ENCODE results near the gene ACOT6. TPM values are rescaled to one million over a fixed set of nuclear protein-coding genes. Genes with fewer than 3 reads are reported as not detected.
"Not testable (repeated sequence)": the region's sequence is repeated elsewhere in the genome, so short reads cannot be mapped to it uniquely, and the experiment has no call there.

The ACOT6 gene
- not detected for total RNA-seq

- H3K27ac Mint-ChIP-seq: peak within 1 kb of the TSS; percentile 78
- ATAC-seq (peak; percentile 87), DNase-seq (peak; percentile 79)
- H3K27me3 Mint-ChIP-seq: peaks cover 14% of the 10 kb centered on the region
- H3K4me1 Mint-ChIP-seq: peaks cover 16% of the 10 kb centered on the region
- no peaks in the 10 kb centered on the region for H3K9me3 Mint-ChIP-seq (ENCODE audit: low read depth)
- CTCF ChIA-PET: interaction anchor here (0.7 to 2.4 kb wide), 13 partner anchors 14 to 159 kb away, joined by 3 to 11 read pairs (median 4); partner anchors contain the start of genes ACOT2, ACOT4 and NUMB
- peak within 1 kb of the TSS; percentile 79 for H3K4me3 Mint-ChIP-seq
- peaks cover 6% of the 10 kb centered on the region for H3K36me3 Mint-ChIP-seq
Observed at GRCh38 chr14:73612339-73613045, at the start of gene ACOT6. Gene ACOT6, plus strand, starts transcription at chr14:73612517. Its CDS starts 55 bp downstream, at chr14:73612572.

GRCh38 chr14:73562696-73563095, 49.6 kb upstream of the ACOT6 start:
- CTCF ChIA-PET; H3K9me3 Mint-ChIP-seq (ENCODE audit: low read depth); H3K27me3 Mint-ChIP-seq; H3K27ac Mint-ChIP-seq; H3K4me3 Mint-ChIP-seq; ATAC-seq; DNase-seq: not testable (repeated sequence)
- H3K4me1 Mint-ChIP-seq: peaks cover 20% of the 10 kb centered on the region
- H3K36me3 Mint-ChIP-seq: peaks cover 18% of the 10 kb centered on the region

- not testable (repeated sequence) for H3K9me3 Mint-ChIP-seq (ENCODE audit: low read depth)
- H3K4me1 Mint-ChIP-seq: peaks cover 38% of the 10 kb centered on the region
- peaks cover 18% of the 10 kb centered on the region for H3K36me3 Mint-ChIP-seq
Observed at GRCh38 chr14:73566431-73566830, 45.9 kb upstream of the ACOT6 start.

DNA sequence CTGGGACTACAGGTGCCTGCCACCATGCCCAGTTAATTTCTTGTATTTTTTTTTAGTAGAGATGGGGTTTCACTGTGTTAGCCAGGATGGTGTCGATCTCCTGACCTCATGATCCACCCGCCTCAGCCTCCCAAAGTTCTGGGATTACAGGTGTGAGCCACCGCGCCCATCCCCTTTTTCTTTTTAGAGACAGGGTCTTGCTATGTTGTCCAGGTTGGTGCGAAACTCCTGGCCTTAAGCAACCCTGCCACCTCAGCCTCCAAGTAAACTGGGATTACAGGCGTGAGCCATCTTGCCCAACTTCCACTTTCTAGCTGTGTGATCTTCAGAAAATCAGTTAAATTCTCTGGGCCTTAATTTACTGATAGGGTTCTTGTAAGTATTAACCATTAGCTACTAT, 45.4 kb upstream of the ACOT6 start:
- H3K4me1 Mint-ChIP-seq: peaks cover 35% of the 10 kb centered on the region
- not testable (repeated sequence) for H3K27ac Mint-ChIP-seq
- CTCF ChIA-PET: interaction anchor here (1.5 to 6.2 kb wide), 3 partner anchors 29 to 66 kb away, joined by 6 to 55 read pairs (median 34); partner anchors contain the start of gene ACOT1

More at GRCh38 chr14:73566431-73566830, 45.9 kb upstream of the ACOT6 start:
- not testable (repeated sequence) for H3K27ac Mint-ChIP-seq, DNase-seq, ATAC-seq, H3K27me3 Mint-ChIP-seq, H3K4me3 Mint-ChIP-seq
- CTCF ChIA-PET: interaction anchor here (1.2 to 6.2 kb wide), 3 partner anchors 28 to 67 kb away, joined by 3 to 55 read pairs (median 34); partner anchors contain the start of gene ACOT1

DNA sequence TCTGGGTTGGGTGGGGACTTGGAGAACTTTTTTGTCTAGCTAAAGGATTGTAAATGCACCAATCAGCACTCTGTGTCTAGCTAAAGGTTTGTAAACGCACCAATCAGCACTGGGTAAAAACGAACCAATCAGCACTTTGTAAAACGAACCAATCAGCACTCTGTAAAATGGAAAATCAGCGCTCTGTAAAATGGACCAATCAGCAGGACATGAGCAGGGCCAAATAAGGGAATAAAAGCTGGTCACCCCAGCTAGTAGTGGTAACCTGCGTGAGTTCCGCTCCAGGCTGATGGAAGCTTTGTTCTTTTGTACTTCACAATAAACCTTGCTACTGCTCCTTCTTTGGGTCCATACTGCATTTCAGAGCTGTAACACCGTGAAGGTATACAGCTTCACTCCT, 45.0 kb upstream of the ACOT6 start:
- ATAC-seq (no peak), DNase-seq (no peak)
- peaks cover 19% of the 10 kb centered on the region for H3K36me3 Mint-ChIP-seq
- H3K27me3 Mint-ChIP-seq: no peaks in the 10 kb centered on the region
- peaks cover 35% of the 10 kb centered on the region for H3K4me1 Mint-ChIP-seq
- CTCF ChIA-PET: interaction anchor here (0.9 to 6.2 kb wide), 4 partner anchors 29 to 66 kb away, joined by 3 to 55 read pairs (median 20); partner anchors contain the start of gene ACOT1
- H3K4me3 Mint-ChIP-seq: peak overlapping the region; percentile 83
- H3K9me3 Mint-ChIP-seq (ENCODE audit: low read depth): peaks cover 2% of the 10 kb centered on the region
- peak overlapping the region; percentile 97 for H3K27ac Mint-ChIP-seq

More for the DNA sequence above, 45.4 kb upstream of the ACOT6 start:
- H3K4me3 Mint-ChIP-seq: peak overlapping the region; percentile 83
- H3K9me3 Mint-ChIP-seq (ENCODE audit: low read depth); ATAC-seq; DNase-seq; H3K27me3 Mint-ChIP-seq: not testable (repeated sequence)
- H3K36me3 Mint-ChIP-seq: peaks cover 18% of the 10 kb centered on the region

- H3K4me3 Mint-ChIP-seq: peak overlapping the region; percentile 83
- peak overlapping the region; percentile 97 for H3K27ac Mint-ChIP-seq
- peaks cover 38% of the 10 kb centered on the region for H3K4me1 Mint-ChIP-seq
- peaks cover 18% of the 10 kb centered on the region for H3K36me3 Mint-ChIP-seq
- ATAC-seq: no peak
- CTCF ChIA-PET: interaction anchor here (0.7 to 6.2 kb wide), 15 partner anchors 8 to 395 kb away, joined by 3 to 55 read pairs (median 5); partner anchors contain the start of genes ACOT1, ACOT4, ACOT6 and NUMB
- no peaks in the 10 kb centered on the region for H3K9me3 Mint-ChIP-seq (ENCODE audit: low read depth)
- no peak for DNase-seq
- H3K27me3 Mint-ChIP-seq: no peaks in the 10 kb centered on the region
Observed at GRCh38 chr14:73567951-73568885, 44.1 kb upstream of the ACOT6 start.

DNA sequence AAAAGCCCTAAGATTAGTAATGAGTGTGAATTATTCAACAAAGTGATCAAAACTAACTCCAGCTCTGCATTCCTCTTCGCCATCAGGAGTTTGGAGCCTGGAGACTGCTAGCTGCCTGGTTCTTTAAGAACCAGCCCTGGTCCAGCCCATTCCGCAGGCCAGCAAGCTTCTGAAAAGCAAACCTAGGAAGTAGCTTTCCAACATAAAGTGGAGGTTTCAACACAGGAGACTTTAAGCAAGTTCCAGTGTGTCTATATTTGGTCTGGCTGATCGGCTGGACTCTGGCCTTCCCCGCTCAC, 43.5 kb upstream of the ACOT6 start:
- Mint-ChIP-seq H3K4me3 (peak overlapping the region; percentile 83), H3K4me1 (peaks cover 38% of the 10 kb centered on the region), H3K27ac (peak overlapping the region; percentile 97), H3K36me3 (peaks cover 20% of the 10 kb centered on the region)
- CTCF ChIA-PET: interaction anchor here (0.7 to 6.2 kb wide), 14 partner anchors 9 to 395 kb away, joined by 3 to 55 read pairs (median 4); partner anchors contain the start of genes ACOT1, ACOT4, ACOT6 and NUMB
- not testable (repeated sequence) for H3K9me3 Mint-ChIP-seq (ENCODE audit: low read depth); H3K27me3 Mint-ChIP-seq; ATAC-seq; DNase-seq

DNA sequence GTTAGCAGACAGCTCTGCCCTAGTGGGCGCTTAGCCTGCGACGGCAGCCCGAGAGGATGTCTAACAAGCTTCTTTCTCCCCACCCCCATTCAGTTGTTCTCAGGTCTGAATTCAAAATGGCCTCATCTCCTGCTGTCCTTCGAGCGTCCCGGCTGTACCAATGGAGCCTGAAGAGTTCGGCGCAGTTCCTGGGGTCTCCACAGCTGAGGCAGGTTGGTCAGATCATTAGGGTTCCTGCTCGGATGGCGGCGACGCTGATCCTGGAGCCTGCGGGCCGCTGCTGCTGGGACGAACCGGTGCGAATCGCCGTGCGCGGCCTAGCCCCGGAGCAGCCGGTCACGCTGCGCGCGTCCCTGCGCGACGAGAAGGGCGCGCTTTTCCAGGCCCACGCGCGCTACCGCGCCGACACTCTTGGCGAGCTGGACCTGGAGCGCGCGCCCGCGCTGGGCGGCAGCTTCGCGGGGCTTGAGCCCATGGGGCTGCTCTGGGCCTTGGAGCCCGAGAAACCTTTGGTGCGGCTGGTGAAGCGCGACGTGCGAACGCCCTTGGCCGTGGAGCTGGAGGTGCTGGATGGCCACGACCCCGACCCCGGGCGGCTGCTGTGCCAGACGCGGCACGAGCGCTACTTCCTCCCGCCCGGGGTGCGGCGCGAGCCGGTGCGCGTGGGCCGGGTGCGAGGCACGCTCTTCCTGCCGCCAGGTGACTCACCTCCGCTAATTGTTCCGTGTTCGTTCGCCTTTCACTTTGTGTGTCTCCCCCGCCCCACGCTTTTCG, 42.9 kb upstream of the ACOT6 start, which contains the start of gene ACOT2:
Gene ACOT2 (plus strand): TSS at position 29 of the 774 bp plus-strand sequence. CDS start 28 bp downstream, at position 57.
- DNase-seq: peak; percentile 83
- not testable (repeated sequence) for H3K27me3 Mint-ChIP-seq; H3K9me3 Mint-ChIP-seq (ENCODE audit: low read depth)
- peak; percentile 80 for ATAC-seq
- peaks cover 38% of the 10 kb centered on the region for H3K4me1 Mint-ChIP-seq
- CTCF ChIA-PET: interaction anchor here (0.7 to 6.2 kb wide), 17 partner anchors 9 to 396 kb away, joined by 3 to 55 read pairs (median 5); partner anchors contain the start of genes ACOT1, ACOT4, ACOT6 and NUMB
- peaks cover 23% of the 10 kb centered on the region for H3K36me3 Mint-ChIP-seq
- peak within 1 kb of the TSS; percentile 83 for H3K4me3 Mint-ChIP-seq
- peak within 1 kb of the TSS; percentile 97 for H3K27ac Mint-ChIP-seq

GRCh38 chr14:73570913-73571312, 41.4 kb upstream of the ACOT6 start:
- ATAC-seq: peak; percentile 70
- Mint-ChIP-seq H3K4me3 (peak overlapping the region; percentile 24), H3K36me3 (peaks cover 23% of the 10 kb centered on the region), H3K4me1 (peaks cover 33% of the 10 kb centered on the region)
- peak; percentile 78 for DNase-seq
- H3K27ac Mint-ChIP-seq; H3K9me3 Mint-ChIP-seq (ENCODE audit: low read depth); H3K27me3 Mint-ChIP-seq: not testable (repeated sequence)
- CTCF ChIA-PET: interaction anchor here (0.6 to 6.2 kb wide), 26 partner anchors 12 to 446 kb away, joined by 3 to 55 read pairs (median 4); partner anchors contain the start of genes ACOT1, ACOT6, COQ6 and FAM161B

GRCh38 chr14:73573034-73573433, 39.3 kb upstream of the ACOT6 start:
- H3K4me1 Mint-ChIP-seq: peaks cover 18% of the 10 kb centered on the region
- not testable (repeated sequence) for H3K9me3 Mint-ChIP-seq (ENCODE audit: low read depth); H3K4me3 Mint-ChIP-seq; ATAC-seq; DNase-seq; H3K27ac Mint-ChIP-seq; H3K27me3 Mint-ChIP-seq
- CTCF ChIA-PET: interaction anchor here (1.2 kb wide), 1 partner anchor 36 kb away, joined by 3 read pairs; the partner anchor contains the start of gene ACOT1
- H3K36me3 Mint-ChIP-seq: peaks cover 15% of the 10 kb centered on the region

DNA sequence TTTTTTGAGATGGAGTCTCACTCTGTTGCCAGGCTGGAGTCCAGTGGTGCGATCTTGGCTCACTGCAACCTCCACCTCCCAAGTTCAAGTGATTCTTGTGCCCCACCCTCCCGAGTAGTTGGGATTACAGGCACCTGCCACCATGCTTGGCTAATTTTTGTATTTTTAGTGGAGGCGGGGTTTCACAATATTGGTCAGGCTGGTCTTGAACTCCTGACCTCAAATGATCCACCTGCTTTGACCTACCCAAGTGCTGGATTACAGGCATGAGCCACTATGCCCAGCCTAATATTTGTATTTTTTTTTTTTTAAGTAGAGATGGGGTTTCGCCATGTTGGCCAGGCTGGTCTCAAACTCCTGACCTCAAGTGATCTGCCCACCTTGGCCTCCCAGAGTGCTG, 38.6 kb upstream of the ACOT6 start:
- DNase-seq; H3K4me3 Mint-ChIP-seq; H3K27ac Mint-ChIP-seq; H3K27me3 Mint-ChIP-seq; ATAC-seq; H3K9me3 Mint-ChIP-seq (ENCODE audit: low read depth): not testable (repeated sequence)
- CTCF ChIA-PET: interaction anchor here (1.2 kb wide), 1 partner anchor 37 kb away, joined by 3 read pairs; the partner anchor contains the start of gene ACOT1
- Mint-ChIP-seq H3K4me1 (peaks cover 11% of the 10 kb centered on the region), H3K36me3 (peaks cover 15% of the 10 kb centered on the region)

DNA sequence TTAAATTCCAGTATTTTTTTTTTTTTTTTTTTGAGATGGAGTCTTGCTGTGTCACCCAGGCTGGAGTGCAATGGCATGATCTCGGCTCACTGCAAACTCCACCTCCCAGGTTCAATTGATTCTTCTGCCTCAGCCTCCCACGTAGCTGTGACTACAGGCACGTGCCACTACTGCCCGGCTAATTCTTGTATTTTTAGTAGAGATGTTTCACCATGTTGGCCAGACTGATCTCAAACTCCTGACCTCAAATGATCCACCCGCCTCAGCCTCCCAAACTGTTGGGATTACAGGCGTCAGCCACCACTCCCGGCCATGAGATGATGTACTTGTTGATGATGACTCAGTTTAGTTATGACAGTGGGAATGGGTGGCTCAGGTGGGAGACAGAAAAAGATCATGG, 38.1 kb upstream of the ACOT6 start:
- Mint-ChIP-seq H3K4me1 (peaks cover 11% of the 10 kb centered on the region), H3K36me3 (peaks cover 15% of the 10 kb centered on the region)
- not testable (repeated sequence) for H3K27ac Mint-ChIP-seq

More for the DNA sequence above, 38.1 kb upstream of the ACOT6 start:
- not testable (repeated sequence) for DNase-seq; H3K9me3 Mint-ChIP-seq (ENCODE audit: low read depth); H3K27me3 Mint-ChIP-seq; ATAC-seq; H3K4me3 Mint-ChIP-seq
- CTCF ChIA-PET: interaction anchor here (1.2 kb wide), 1 partner anchor 37 kb away, joined by 3 read pairs; the partner anchor contains the start of gene ACOT1
